HepG2 (cell line): ENCODE measurements around the gene ENTHD1. TPM values are rescaled to one million over a fixed set of nuclear protein-coding genes. Genes with fewer than 3 reads are reported as not detected.

Experiments
- ATAC-seq: fragments of 200-7000 bp; cut with Tn5 transposase; 3 replicates; pipeline ENCODE4 v1.9.1; 2020; ENCODE audit warnings: mild to moderate bottlenecking, moderate library complexity
- BruUV-seq: library from RNA; stranded (reverse); fragments of 400-500 nt; replicated peaks from 2 replicates; lab custom pipeline; 2021; lab: Mats Ljungman, UMichigan
- CTCF ChIA-PET: fragments of 300-600 bp; formaldehyde crosslinking; extraction: SDS; loops from one replicate; lab custom pipeline; 2021; ENCODE audit warnings: low total read pairs, inconsistent platforms, low intra/inter-chr PET ratio; lab: Yijun Ruan, JAX
- POLR2A ChIA-PET: fragments of 350-600 bp; sonication (Branson Sonifier 250); formaldehyde crosslinking; loops from one replicate; lab custom pipeline; 2020; ENCODE audit warnings: antibody characterized with exemption, inconsistent platforms; lab: Yijun Ruan, JAX
- DNase-seq: peaks from one replicate; pipeline ENCODE4 v3.0.0-alpha.2; 2015; ENCODE audit warnings: low spot score
- FAIRE-seq: peaks from 3 replicates; lab custom pipeline; 2011; peaks lifted over from hg19 to GRCh38; lab: Jason Lieb, UNC
- H2AFZ ChIP-seq: one replicate; pipeline ENCODE4 v1.6.1; 2011; ENCODE audit warnings: low read length, inconsistent platforms
- H3K27ac ChIP-seq: fragments of 300-600 bp; 3 replicates; pipeline ENCODE4 v1.8.0; 2011; ENCODE audit warnings: mixed run types, mild to moderate bottlenecking, mixed read lengths, low read length, inconsistent platforms; ENCODE audit not compliant: insufficient read depth; ENCODE audit errors: extremely low read length
- H3K27me3 ChIP-seq, 2 experiments: fragments of 200-600 bp in 1 of 2; 2 replicates in 1 of 2; 3 replicates in 1 of 2; pipeline versions ENCODE4 v1.6.0 to v1.8.0; 2011; ENCODE audit warnings: low read length in 2 of 2, mild to moderate bottlenecking in 2 of 2, moderate library complexity in 2 of 2, inconsistent platforms in 1 of 2; ENCODE audit not compliant: insufficient read depth in 2 of 2, control insufficient read depth in 1 of 2
- H3K36me3 ChIP-seq, 2 experiments: fragments of 200-600 bp in 1 of 2; replicated peaks in 1 of 2; 2 replicates in 1 of 2; 3 replicates in 1 of 2; pipeline versions ENCODE4 v1.5.1 to v1.8.0; 2011; ENCODE audit warnings: low read length in 2 of 2, inconsistent platforms in 1 of 2; ENCODE audit not compliant: insufficient read depth in 2 of 2, control insufficient read depth in 1 of 2
- H3K4me1 ChIP-seq: 2 replicates; pipeline ENCODE4 v1.5.1; 2012; ENCODE audit warnings: low read length, inconsistent platforms; ENCODE audit not compliant: insufficient read depth
- H3K4me2 ChIP-seq: 2 replicates; pipeline ENCODE4 v1.6.0; 2011; ENCODE audit warnings: low read depth, low read length, inconsistent platforms
- H3K4me3 ChIP-seq, 3 experiments: fragments of 200-600 bp in 1 of 3; sonication (generic), shearing (Covaris generic) in 1 of 3; replicated peaks in 1 of 3; 2 replicates each; pipeline ENCODE4 v1.5.1; 2011 to 2016; ENCODE audit warnings: low read length in 3 of 3, inconsistent platforms in 2 of 3, low read depth in 2 of 3, mild to moderate bottlenecking in 2 of 3, control low read depth in 1 of 3, mixed read lengths in 1 of 3; ENCODE audit not compliant: insufficient read depth in 1 of 3
- H3K79me2 ChIP-seq: one replicate; pipeline ENCODE4 v1.6.1; 2011; ENCODE audit warnings: low read length, inconsistent platforms; ENCODE audit not compliant: insufficient read depth
- H3K9ac ChIP-seq: 2 replicates; pipeline ENCODE4 v1.6.0; 2011; ENCODE audit warnings: mild to moderate bottlenecking, low read depth, low read length, inconsistent platforms; ENCODE audit not compliant: insufficient read depth
- H3K9me3 ChIP-seq: 2 replicates; pipeline ENCODE4 v1.5.1; 2012; ENCODE audit warnings: mild to moderate bottlenecking, low read length
- H4K20me1 ChIP-seq: 2 replicates; pipeline ENCODE4 v1.6.0; 2011; ENCODE audit warnings: inconsistent platforms, mild to moderate bottlenecking, low read length, moderate library complexity; ENCODE audit not compliant: insufficient read depth
- AHR ChIP-seq: IDR thresholded peaks from 2 replicates; pipeline ENCODE4 v1.6.1; 2018; ENCODE audit warnings: missing genetic modification reagents, missing compliant biosample characterization
- BORCS8-MEF2B ChIP-seq: sonication (generic); formaldehyde crosslinking; IDR thresholded peaks from 2 replicates; pipeline ENCODE4 v1.8.0; 2022; ENCODE audit warnings: mild to moderate bottlenecking, missing genetic modification reagents
- ETV5 ChIP-seq: IDR thresholded peaks from 2 replicates; pipeline ENCODE4 v1.6.1; 2018; ENCODE audit warnings: missing biosample characterization, missing genetic modification reagents, inconsistent platforms, borderline replicate concordance
- FOXJ3 ChIP-seq: sonication (generic); formaldehyde crosslinking; IDR thresholded peaks from 2 replicates; pipeline ENCODE4 v1.4.0; 2020; ENCODE audit warnings: missing genetic modification reagents, mild to moderate bottlenecking, borderline replicate concordance
- GMEB2 ChIP-seq: IDR thresholded peaks from 2 replicates; pipeline ENCODE4 v1.6.1; 2016; ENCODE audit warnings: missing biosample characterization, missing genetic modification reagents, low read depth
- KLF15 ChIP-seq: sonication (generic); formaldehyde crosslinking; IDR thresholded peaks from 2 replicates; pipeline ENCODE4 v1.8.1; 2023; ENCODE audit warnings: borderline replicate concordance, mild to moderate bottlenecking, inconsistent platforms, missing genetic modification reagents, mixed read lengths
- MZF1 ChIP-seq: sonication (generic); formaldehyde crosslinking; IDR thresholded peaks from 2 replicates; pipeline ENCODE4 v1.8.1; 2023; ENCODE audit warnings: mild to moderate bottlenecking, missing genetic modification reagents, borderline replicate concordance
- SCMH1 ChIP-seq: sonication (generic); formaldehyde crosslinking; IDR thresholded peaks from 2 replicates; pipeline ENCODE4 v1.9.0; 2021; ENCODE audit warnings: missing genetic modification reagents, mild to moderate bottlenecking, borderline replicate concordance
- SP2 ChIP-seq: sonication (generic); formaldehyde crosslinking; IDR thresholded peaks from 2 replicates; pipeline ENCODE4 v1.5.1; 2020; ENCODE audit warnings: mild to moderate bottlenecking, missing genetic modification reagents
- ZBTB4 ChIP-seq: sonication (generic); formaldehyde crosslinking; IDR thresholded peaks from 2 replicates; pipeline ENCODE4 v1.4.0; 2020; ENCODE audit warnings: missing genetic modification reagents, mild to moderate bottlenecking, borderline replicate concordance
- ZNF317 ChIP-seq: sonication (generic); formaldehyde crosslinking; IDR thresholded peaks from 2 replicates; pipeline ENCODE4 v1.5.0; 2020; ENCODE audit warnings: mild to moderate bottlenecking, missing genetic modification reagents
- ZNF484 ChIP-seq: sonication (generic); formaldehyde crosslinking; IDR thresholded peaks from 2 replicates; pipeline ENCODE4 v1.5.1; 2020; ENCODE audit warnings: mild to moderate bottlenecking, low read depth, missing genetic modification reagents, borderline replicate concordance
- ZNF792 ChIP-seq: IDR thresholded peaks from 2 replicates; pipeline ENCODE4 v1.6.1; 2016
- ZNF891 ChIP-seq: sonication (generic); formaldehyde crosslinking; IDR thresholded peaks from 2 replicates; pipeline ENCODE4 v1.5.0; 2020; ENCODE audit warnings: mild to moderate bottlenecking, missing genetic modification reagents
- WGBS: methylation state at CpG from one replicate; pipeline ENCODE4 v1.1.6; 2017; ENCODE audit warnings: low lambda C conversion rate; 5-methylcytosine and 5-hydroxymethylcytosine counted together
- in situ Hi-C: cut with HindIII; loops from 2 replicates; pipeline ENCODE4 v1.10.0; 2017; ENCODE audit warnings: low pct_unique_long_range_greater_than_20kb; ENCODE audit not compliant: extremely low pct_ligation_motif_present
- intact Hi-C: fragments of 100-400 bp; cut with micrococcal nuclease; formaldehyde crosslinking; loops from one replicate; pipeline ENCODE4 v1.10.0; 2022; ENCODE audit not compliant: unreplicated experiment
- polyA plus RNA-seq, 8 experiments: library from polyadenylated mRNA; depleted of rRNA in 3 of 8; stranded (reverse) in 7 of 8; unstranded in 1 of 8; fragments of >200 nt; fragmentation: Illumina TruSeq in 4 of 8; extraction: Trizol in 4 of 8; gene quantifications; 2 replicates each; pipeline versions ENCODE4 v1.2.1 to v1.2.3, GENCODE V29; 2011 to 2016; ENCODE audit warnings: low read depth in 4 of 8, missing spikeins in 1 of 8, mixed read lengths in 1 of 8; ENCODE audit not compliant: insufficient read depth in 1 of 8
- total RNA-seq, 5 experiments: library from RNA; depleted of rRNA; stranded (reverse); fragments of >200 nt; fragmentation: Illumina TruSeq; extraction: Trizol; gene quantifications; 2 replicates each; pipeline ENCODE4 v1.2.3, GENCODE V29; 2016; ENCODE audit warnings: low read depth in 1 of 5

ENTHD1 gene
- total and polyA plus RNA-seq, 2 of the 13 experiments (the other 11 are each of a cell fraction or from before 2014, with no cell fraction given): not detected

GRCh38 chr22:39763276-39763675, 130.3 kb downstream of the ENTHD1 start:
- Histone ChIP-seq H2AFZ (no peak overlapping the region), H3K4me3 (no peak overlapping the region), H3K9ac (no peak overlapping the region), H3K27me3 (peaks cover 0 to 4% of the 10 kb centered on the region in 2 experiments; a peak in 1 of 5 replicates)
- ATAC-seq: no peak
- intact Hi-C loops: no loop called here
- CTCF ChIA-PET: no interaction called here
- TF ChIP-seq SCMH1 (CRISPR knock-in tag) (no peak), ETV5 (CRISPR knock-in tag) (no peak), BORCS8-MEF2B (CRISPR knock-in tag) (no peak), GMEB2 (CRISPR knock-in tag) (no peak), KLF15 (CRISPR knock-in tag) (no peak), ZNF484 (CRISPR knock-in tag) (no peak)
- TF ChIP-seq, all 625 proteins: peak for 0
- Histone ChIP-seq H3K4me2 (no peak overlapping the region), H4K20me1 (no peaks in the 10 kb centered on the region), H3K36me3 (no peaks in the 10 kb centered on the region), H3K27ac (no peak overlapping the region), H3K4me1 (no peaks in the 10 kb centered on the region), H3K79me2 (no peaks in the 10 kb centered on the region), H3K9me3 (no peaks in the 10 kb centered on the region)
- DNase-seq: no peak
- 70% methylated on average over 4 of the region's 4 CpGs for WGBS
- BruUV-seq: no TSS peak
- POLR2A ChIA-PET: no interaction called here
- in situ Hi-C loops: no loop called here
- FAIRE-seq: no peak

- Histone ChIP-seq H3K4me3 (no peak overlapping the region), H3K4me1 (no peaks in the 10 kb centered on the region), H3K9me3 (no peaks in the 10 kb centered on the region), H2AFZ (no peak overlapping the region), H3K27ac (no peak overlapping the region), H4K20me1 (no peaks in the 10 kb centered on the region), H3K79me2 (no peaks in the 10 kb centered on the region), H3K36me3 (no peaks in the 10 kb centered on the region), H3K9ac (no peak overlapping the region), H3K4me2 (no peak overlapping the region), H3K27me3 (peaks cover 0 to 4% of the 10 kb centered on the region in 2 experiments; a peak in 1 of 5 replicates)
- POLR2A ChIA-PET: no interaction called here
- 0% methylated on average over 2 of the region's 2 CpGs for WGBS
- CTCF ChIA-PET: no interaction called here
- in situ Hi-C loops: no loop called here
- ATAC-seq (no peak), FAIRE-seq (no peak), DNase-seq (no peak)
- intact Hi-C loops: no loop called here
- no TSS peak for BruUV-seq
- TF ChIP-seq ZBTB4 (CRISPR knock-in tag) (no peak), SP2 (CRISPR knock-in tag) (no peak), ZNF317 (CRISPR knock-in tag) (no peak), ZNF891 (CRISPR knock-in tag) (no peak), MZF1 (CRISPR knock-in tag) (no peak), FOXJ3 (CRISPR knock-in tag) (no peak), AHR (CRISPR knock-in tag) (no peak), ZNF792 (CRISPR knock-in tag) (no peak)
Measured at GRCh38 chr22:39750759-39751158, 142.8 kb downstream of the ENTHD1 start.
